Endothelial cell (in vitro differentiated cells): ENCODE measurements around the gene ERN2. TPM values are rescaled to one million over a fixed set of nuclear protein-coding genes. Genes with fewer than 3 reads are reported as not detected.

Source experiments
- DNase-seq: peaks from one replicate; pipeline ENCODE4 v3.0.0; 2021; ENCODE audit warnings: low spot score
- H3K27ac Mint-ChIP-seq: one replicate; pipeline ENCODE4 v1.8.0; 2021; ENCODE audit warnings: mixed read lengths, inconsistent platforms; ENCODE audit not compliant: unreplicated experiment
- H3K27me3 Mint-ChIP-seq: one replicate; pipeline ENCODE4 v1.8.0; 2021; ENCODE audit warnings: mild to moderate bottlenecking, moderate library complexity, mixed read lengths, inconsistent platforms; ENCODE audit not compliant: unreplicated experiment
- H3K36me3 Mint-ChIP-seq: one replicate; pipeline ENCODE4 v1.8.0; 2021; ENCODE audit warnings: mild to moderate bottlenecking, low read depth, mixed read lengths, inconsistent platforms; ENCODE audit not compliant: unreplicated experiment
- H3K4me1 Mint-ChIP-seq: one replicate; pipeline ENCODE4 v1.8.0; 2021; ENCODE audit warnings: mild to moderate bottlenecking, mixed read lengths, inconsistent platforms; ENCODE audit not compliant: unreplicated experiment
- H3K4me3 Mint-ChIP-seq: one replicate; pipeline ENCODE4 v1.8.0; 2021; ENCODE audit warnings: mild to moderate bottlenecking, mixed read lengths, inconsistent platforms; ENCODE audit not compliant: unreplicated experiment
- H3K9me3 Mint-ChIP-seq: one replicate; pipeline ENCODE4 v1.8.0; 2021; ENCODE audit warnings: mixed read lengths, inconsistent platforms; ENCODE audit not compliant: unreplicated experiment
- CTCF ChIP-seq: fragments of 200-600 bp; sonication (generic); IDR thresholded peaks from one replicate; pipeline ENCODE4 v1.5.0; 2021; ENCODE audit warnings: antibody characterized with exemption; ENCODE audit not compliant: unreplicated experiment
- total RNA-seq: library from RNA; stranded (reverse); fragmentation: NEBNext Ultra II Directional; extraction: Animal tissue kit (Norgen Biotek cat#: 25700); gene quantifications from one replicate; pipeline ENCODE4 v1.2.1, GENCODE V29; 2021; ENCODE audit not compliant: unreplicated experiment

The ERN2 gene
- total RNA-seq, 1 donor from 2014 or later = 0.80 TPM

DNA sequence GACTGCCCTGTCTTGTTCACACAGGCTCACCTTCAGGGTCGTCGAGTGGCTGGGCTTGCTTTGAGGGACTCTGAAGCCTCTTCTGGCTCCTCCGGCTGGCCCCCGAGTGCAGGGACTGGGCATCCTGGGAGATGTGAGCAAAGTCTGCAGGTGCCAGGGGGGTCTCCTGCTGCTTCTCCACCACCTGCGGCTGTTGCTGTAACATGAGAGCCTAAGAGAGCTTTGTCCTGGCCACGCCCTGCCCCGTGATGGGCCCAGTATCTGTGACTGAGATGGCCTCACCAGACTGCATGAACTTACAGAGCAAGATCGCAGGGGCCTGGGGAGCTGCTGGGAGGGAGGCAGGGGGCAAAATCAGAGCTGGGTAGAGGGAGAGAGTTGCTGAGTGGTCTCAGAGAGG lies 12.5 kb downstream of the ERN2 start:
- no peaks in the 10 kb centered on the region for H3K4me1 Mint-ChIP-seq
- no peak overlapping the region for H3K27ac Mint-ChIP-seq

GRCh38 chr16:23700093-23700492 lies 12.9 kb downstream of the ERN2 start:
- TF ChIP-seq CTCF = no peak
- H3K27me3 Mint-ChIP-seq = peaks cover 2% of the 10 kb centered on the region
- no peak overlapping the region for H3K27ac Mint-ChIP-seq
- no peaks in the 10 kb centered on the region for H3K9me3 Mint-ChIP-seq
- H3K4me1 Mint-ChIP-seq = no peaks in the 10 kb centered on the region
- peaks cover 4% of the 10 kb centered on the region for H3K36me3 Mint-ChIP-seq
- no peak overlapping the region for H3K4me3 Mint-ChIP-seq
- no peak for DNase-seq

More for the DNA sequence above, 12.5 kb downstream of the ERN2 start:
- no peak for TF ChIP-seq CTCF
- Mint-ChIP-seq H3K36me3 (peaks cover 4% of the 10 kb centered on the region), H3K27me3 (peaks cover 5% of the 10 kb centered on the region), H3K9me3 (no peaks in the 10 kb centered on the region), H3K4me3 (no peak overlapping the region)
- no peak for DNase-seq

DNA sequence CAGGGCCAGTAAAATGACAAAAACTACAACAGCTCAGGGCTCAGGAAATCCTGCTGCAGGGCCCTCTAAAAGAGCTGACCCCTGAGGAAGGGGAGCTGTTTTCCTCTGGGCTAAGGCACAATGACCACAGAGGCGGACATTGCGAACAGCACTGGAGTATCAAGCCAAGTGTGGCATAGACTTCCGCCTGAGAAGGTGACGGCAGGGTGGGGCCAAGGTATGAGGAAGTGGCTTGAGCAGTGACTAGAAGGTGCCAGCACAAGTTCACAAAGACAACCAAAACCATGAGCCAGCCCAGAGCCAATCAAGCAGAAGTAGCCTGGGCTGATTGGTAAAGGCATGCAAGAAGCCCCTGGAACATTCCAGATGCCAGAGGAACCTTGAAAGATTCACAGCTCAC lies 13.9 kb downstream of the ERN2 start:
- DNase-seq = no peak
- no peak overlapping the region for H3K27ac Mint-ChIP-seq
- no peaks in the 10 kb centered on the region for H3K9me3 Mint-ChIP-seq
- H3K36me3 Mint-ChIP-seq = peaks cover 4% of the 10 kb centered on the region
- no peaks in the 10 kb centered on the region for H3K27me3 Mint-ChIP-seq
- no peak overlapping the region for H3K4me3 Mint-ChIP-seq
- TF ChIP-seq CTCF = no peak
- peaks cover 4% of the 10 kb centered on the region for H3K4me1 Mint-ChIP-seq

DNA sequence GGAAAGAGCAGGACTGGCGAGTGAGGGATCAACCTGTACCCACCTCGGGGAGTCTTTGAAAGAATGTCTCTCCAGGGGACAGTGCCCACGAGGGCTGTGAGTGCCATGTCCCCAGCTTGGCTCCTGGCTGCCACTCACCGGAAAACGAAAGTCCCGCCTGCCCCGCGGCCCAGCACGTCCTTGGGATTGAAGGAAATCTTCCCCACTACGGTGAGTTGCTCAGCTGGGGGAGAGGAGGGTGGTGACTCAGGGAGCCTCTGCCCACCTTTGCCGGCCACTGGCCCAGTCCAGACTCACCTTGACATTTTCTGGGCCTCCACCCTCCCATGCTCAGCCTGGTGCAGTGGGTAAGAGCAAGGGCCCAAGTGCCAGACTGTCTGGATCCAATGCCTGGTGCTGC lies 17.3 kb downstream of the ERN2 start:
- Mint-ChIP-seq H3K27me3 (no peaks in the 10 kb centered on the region), H3K36me3 (no peaks in the 10 kb centered on the region), H3K9me3 (no peaks in the 10 kb centered on the region), H3K4me3 (no peak overlapping the region), H3K27ac (no peak overlapping the region), H3K4me1 (peaks cover 4% of the 10 kb centered on the region)
- TF ChIP-seq CTCF = no peak
- no peak for DNase-seq

DNA sequence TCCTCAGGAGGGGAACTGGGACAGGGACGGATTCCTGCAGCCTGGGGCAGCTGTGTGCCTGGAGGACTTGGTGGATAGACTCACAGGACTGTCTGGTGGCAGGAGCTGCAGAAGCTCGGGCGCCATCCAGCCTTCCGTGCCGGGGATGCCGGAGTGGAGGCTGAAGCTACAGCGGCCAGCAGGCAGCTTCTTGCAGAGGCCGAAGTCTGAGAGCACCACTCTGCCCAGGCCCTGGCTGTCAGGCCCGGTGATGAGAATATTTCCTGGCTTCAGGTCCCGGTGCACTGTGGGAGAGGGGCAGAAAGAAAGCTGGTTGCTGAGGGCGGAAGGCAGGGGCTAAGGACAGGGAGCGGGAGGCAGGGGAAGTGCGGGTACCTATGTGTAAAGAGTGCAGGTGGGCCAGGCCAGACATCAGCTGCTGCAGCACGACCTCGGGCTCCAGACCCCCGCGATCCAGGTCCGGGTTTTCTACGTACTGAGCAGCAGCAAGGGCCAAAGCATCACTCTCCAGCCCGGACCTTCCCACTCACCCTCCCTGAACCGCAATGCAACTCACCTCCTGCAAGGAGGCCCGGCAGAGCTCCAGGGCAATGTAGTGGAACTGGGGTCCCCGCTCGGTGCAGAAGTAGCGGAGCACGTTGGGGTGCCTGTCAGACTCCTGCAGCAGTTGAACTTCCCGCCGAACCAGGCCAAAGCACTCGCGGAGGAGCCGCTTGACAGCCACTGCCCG lies 18.2 kb downstream of the ERN2 start:
- H3K27me3 Mint-ChIP-seq = no peaks in the 10 kb centered on the region
- peaks cover 4% of the 10 kb centered on the region for H3K4me1 Mint-ChIP-seq
- no peak overlapping the region for H3K27ac Mint-ChIP-seq
- no peak for TF ChIP-seq CTCF
- peak; percentile 58 for DNase-seq
- H3K4me3 Mint-ChIP-seq = peak overlapping the region; percentile 77
- peaks cover 1% of the 10 kb centered on the region for H3K36me3 Mint-ChIP-seq
- no peaks in the 10 kb centered on the region for H3K9me3 Mint-ChIP-seq
